T-helper 9 cell (primary cell): ENCODE measurements around the gene NFATC1.

ENCODE experiments used
- DNase-seq: peaks from one replicate; pipeline ENCODE4 v3.0.0-alpha.2; 2020

Gene NFATC1

DNA sequence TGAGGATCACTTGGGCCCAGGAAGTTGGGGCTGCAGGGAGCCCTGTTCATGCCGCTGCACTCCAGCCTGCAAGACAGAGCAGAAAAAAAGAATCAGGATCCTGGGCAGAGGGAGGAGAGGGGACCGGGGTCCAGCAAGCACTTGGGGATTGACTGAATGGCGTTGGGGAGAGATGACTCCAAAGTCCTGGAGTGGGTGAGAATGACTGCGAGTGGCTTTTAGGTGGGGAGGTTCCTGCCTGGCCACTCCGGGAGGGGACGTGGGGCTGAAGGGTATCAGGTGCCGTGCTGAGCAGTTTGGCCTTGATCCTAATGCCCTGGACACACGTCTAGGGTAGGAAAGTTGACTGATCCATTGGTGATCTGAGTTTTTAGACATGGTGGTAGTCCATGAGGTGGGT, 3.5 kb upstream of the NFATC1 start:
- no peak for DNase-seq

- no peak for DNase-seq
Observed at GRCh38 chr18:79393181-79393634, 2.5 kb upstream of the NFATC1 start.

DNA sequence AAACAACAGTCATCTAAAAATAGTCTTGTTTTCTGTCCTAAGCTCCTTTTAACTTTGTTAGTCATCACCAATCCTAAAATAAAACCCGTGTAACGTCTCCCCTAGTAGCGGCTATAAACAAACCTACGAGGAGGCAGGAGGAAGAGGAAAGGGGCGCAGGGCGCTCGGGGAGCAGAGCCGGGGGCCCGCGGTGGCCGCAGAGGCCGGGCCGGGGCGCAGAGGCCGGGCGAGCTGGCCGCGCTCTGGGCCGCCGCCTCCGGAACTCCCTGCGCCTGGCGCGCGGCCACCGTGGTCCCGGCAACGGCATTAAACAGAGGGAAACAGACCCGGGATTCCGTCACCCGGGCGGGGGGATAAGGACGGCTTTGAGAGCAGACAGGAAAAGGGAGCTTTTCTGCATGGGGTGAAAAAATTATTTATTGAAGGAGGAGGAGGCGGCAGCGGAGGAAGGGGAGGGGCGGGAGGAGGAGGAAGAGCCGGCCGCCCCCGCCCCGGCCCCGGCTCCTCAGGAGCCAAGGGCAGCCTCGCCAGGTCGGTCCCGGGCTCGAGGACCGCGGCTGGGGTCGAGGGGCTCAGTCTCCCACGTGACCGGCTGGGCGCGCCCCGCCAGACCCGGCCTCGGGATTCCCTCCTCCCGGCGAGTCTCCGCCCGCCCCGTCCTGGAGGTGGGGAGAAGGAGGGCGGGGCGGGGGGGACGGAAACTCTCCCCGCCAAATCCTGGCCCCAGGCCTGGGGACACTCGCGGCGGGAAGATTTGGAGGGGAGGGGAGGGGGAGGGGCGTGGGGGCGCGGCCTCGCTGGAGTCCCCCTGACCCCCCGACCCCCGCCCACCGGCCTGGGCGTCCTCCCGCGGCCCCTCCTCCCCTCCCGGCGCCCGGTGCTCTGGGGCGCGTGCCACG, 1.8 kb upstream of the NFATC1 start:
- DNase-seq = no peak

DNA sequence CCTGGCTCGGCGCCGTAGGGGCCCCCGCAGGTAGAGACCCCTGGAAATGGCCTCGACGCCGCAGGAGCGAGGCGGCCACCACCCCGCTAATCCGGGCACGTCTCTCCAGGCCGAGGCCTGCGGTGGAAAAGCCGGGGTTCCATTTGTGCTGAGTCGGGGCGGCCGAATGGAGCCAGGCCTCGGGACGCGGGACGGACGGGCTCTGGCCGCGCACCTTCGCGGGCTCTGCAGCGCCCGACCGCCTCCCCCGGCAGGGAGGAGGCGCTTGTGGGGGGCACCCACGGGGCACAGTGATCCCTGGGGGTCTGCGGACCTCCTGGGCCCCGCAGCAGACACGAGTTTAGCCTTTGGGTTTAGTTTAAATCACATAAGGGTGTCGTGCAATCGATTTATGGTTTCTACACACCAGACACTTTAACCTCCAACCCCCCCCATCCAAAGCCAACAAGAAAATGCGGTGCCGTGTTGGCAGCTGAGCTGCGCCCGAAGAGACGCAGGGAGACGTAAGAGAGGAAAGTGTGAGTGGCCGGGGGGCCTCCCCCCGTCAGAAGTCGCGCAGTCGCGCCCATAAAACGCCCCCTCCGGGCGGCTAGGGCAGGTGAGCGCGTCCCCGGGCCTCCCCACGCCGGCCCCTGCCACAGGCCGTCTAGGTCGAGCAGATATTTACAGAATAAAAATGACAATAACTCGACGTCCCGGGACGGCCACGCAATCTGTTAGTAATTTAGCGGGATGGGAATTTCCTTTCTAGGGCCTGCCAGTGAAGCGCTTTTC, 1.0 kb upstream of the NFATC1 start:
- peak; percentile 40 for DNase-seq

GRCh38 chr18:79395308-79395640, 456 bp upstream of the NFATC1 start:
- DNase-seq = no peak

DNA sequence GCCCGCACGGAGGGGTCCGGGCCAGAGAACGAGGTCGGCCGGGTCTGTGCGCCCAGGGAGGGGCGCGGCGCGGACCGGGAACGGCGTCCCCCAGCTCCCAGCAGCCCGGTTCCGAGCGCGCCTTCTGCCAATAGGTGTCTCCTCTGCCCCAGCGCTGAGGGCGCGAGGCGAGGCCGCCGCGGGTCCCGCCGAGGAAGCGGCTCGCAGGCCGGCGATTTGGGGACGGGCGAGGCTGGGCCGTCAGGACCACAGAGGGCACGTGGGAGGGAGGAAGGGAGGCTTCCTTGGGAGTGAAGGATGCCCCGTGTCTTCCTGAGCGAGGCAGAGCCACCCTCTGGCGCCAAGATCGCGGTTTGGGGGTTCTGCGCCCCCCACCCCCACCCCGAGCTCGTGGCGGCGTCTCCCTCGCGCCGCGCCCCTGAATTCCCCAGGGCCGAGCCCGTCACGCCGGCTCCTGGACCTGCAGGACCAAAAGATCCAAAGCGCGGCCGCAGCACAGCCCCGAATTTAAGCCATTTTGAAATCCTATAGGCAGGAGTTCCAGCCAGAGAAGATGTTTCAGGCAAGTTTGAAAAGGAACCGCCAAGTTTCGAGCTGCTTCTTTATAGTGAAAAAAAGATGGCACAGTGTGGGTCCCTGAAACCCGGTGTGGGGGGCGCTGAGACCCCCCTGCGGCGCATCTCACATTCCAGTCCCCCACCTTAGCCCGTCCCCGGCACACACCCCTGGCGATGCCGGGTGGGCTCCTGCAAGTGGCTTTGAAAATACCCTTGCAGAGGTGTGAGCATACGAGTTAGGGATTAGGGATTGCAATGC, 909 bp downstream of the NFATC1 start:
- no peak for DNase-seq

DNA sequence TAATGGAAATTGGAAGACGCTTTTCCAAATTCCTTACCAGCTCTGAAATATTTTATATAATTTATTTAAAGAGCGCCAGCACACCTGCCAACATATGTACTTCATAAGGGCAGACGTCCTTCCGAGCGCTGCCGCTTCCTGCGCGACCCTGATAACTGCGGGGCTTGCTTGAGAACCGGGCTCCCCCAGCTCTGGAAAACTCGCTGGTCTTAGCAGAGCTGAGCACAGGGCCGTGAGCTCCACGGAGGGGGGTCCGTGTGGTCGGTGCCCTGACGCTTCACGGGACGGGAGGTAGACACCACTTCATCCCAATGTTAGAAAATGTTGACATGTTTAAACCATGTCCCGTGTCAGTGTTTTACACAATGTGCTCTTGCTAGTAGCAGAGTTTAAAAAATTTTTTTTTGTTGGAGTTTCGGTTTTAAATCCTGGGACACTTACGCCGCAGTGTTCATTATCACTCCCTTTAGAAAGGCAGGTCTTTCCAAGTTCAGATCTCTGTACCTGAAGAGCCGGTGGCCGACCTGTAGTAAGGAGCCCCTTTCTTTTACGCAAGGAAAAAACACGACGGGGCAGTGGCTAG, 1.6 kb downstream of the NFATC1 start:
- no peak for DNase-seq

DNA sequence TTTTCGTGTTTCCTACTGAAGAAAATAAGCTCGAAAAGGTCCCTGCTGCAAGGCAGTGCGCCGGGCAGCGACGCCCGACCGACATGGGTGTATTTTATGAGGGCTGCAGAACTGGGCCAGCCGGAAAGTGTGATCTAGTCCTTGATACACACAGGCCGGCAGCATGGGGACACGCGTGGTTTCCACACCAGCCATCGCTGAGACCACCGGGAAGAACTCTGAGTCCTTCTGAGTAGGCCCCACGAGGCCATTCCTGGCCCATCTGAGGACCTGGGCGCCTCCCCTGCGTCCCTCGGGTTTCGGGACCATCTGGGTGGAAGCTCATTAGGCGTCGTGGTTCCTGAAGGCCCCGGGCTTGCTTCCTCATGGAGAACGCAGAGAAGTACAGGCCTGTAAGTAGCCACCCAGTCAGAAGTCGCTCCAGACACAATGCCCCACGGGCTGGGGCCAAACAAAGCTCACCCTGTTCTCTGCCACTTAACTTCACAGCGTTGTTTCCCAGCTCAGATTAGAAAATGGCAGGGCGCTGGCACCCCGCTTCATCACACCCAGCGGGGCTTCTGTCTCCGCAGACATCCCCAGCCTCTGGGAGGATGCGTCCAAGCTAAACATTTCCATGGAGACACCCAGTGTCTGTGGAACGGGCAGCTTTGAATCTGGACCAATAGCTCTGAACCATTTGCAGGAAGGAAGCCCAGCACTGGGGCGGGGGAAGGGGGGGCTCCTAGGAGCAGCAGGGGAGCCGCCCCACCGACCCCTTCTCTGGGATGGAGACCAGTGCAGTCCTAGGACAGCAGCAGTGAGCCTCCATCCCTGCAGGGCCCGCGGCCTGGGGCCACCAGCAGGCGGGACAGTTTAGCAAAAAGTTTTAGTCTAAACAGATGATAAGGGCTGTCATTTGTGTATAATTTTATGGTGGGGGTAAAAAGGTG, 2.4 kb downstream of the NFATC1 start:
- DNase-seq = no peak

DNA sequence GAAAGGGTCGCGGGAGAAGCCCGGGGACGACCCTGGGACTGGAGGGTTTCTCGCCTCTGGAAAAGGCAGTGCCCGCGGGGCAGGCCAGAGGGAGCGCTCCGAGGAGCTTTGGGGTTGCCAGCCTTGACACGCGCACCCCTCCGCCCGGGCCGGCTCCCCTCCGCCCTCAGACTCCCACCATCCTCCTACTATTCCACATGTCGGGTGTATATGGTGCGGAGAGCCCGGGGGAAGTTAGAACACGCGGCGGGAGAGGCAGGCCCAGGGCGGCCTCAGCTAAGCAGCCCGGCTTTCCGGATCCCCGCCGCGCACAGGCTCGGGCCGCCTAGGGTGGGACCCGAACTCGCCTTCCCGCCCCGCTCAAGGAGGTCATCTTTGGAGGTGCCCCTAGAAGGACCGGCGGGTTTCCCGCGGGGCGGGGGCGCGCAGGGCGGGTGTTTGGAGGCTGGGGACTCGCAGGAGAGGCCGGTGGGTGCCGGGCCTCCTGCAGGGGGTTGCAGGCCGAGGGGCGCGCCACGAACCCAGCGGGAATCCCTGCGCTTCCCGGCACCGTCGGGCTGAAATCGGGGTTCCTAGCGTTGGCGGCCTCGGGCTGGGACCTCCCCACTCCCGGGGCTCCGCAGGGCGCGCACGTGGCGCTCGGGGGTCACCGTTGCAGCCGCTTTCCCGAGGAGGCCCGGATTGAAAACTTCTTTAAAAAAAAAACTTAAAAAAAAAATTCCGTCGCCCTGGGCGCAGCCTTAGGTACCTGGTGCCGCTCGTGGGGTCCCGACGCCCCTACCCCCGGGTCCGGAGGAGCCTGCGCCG, 3.7 kb downstream of the NFATC1 start:
- DNase-seq = no peak

GRCh38 chr18:79400091-79400590, 4.4 kb downstream of the NFATC1 start:
- DNase-seq = peak; percentile 64

GRCh38 chr18:79400591-79401381, 5.1 kb downstream of the NFATC1 start:
- DNase-seq = peak; percentile 56

- no peak for DNase-seq
Observed at GRCh38 chr18:79401494-79402208, 5.9 kb downstream of the NFATC1 start.

- DNase-seq = no peak
Observed at GRCh38 chr18:79402209-79402576, 6.5 kb downstream of the NFATC1 start.

DNA sequence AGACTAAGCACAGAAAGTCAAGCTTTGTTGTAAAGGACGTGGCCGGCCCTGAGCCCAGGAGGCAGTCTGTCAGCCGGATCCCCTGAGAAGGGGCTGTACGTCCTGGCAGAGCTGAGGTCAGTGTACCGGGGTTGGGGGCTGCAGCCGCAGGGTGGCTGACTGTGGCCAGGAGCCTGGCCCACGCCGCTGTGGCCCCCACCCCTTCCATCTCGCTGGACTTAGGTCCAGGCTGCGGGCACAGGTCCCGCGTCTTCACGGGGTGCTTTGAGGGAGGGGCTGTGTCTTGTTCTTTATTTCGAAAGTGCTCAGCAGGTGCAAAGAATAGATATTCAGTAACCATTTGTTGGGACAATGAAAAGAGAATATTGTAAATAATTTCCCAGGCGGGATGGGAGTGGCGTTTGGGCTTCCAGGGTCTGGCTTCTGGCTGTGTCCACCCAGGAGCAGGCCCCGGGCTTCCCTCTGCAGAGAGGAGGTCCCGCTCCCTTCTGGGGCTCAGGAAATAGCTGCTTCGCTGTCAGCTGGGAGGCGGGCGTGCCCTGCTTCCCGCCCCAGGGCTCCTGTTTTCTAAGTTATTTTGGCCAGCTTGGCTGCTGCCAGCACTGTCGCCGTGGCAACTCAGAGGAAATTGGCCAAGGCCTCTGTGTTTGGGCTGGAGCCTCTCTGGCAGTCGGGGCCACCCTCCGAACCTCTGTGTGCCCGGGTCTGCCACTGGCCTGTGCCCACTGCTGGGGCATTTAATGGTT, 7.4 kb downstream of the NFATC1 start:
- no peak for DNase-seq

DNA sequence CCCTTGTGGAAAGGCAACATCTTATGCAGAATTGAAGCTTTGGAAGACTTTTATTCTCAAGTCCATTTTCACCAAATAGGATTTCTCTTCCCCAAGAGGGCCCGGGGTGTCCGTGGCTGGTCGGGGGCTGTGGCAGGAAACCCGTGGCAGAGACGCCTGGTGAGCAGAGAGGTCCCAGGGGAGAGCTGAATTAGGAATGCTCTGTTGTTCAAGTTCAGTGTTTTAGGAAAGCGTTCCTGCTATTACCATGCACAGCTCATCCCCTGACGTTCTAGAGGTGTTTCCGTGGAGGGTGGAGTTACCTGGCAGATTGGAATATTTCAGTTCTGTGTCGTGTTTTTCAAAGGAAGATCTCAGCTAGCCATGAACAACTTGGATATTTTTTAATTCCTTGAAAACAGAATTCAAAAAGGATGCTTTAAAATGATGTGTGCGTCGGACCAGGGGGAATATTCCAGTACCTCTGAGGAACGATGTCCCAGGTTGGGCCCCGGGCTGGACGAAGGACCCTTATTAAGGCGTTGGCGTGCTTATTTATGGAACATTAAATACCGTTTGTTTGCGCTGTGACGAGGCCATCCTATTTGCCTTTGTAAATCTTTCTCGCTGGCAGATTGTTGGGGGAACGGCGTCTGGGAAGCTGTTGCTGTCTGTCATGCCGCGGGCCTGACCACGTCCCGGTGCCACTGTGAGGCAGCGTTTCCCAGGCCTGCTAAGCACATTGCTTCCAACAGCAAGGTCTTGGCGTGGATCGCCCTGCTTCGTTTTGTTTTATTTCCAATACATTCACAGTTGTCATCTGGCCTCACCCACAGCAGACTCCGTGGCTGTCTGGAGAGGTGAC, 8.2 kb downstream of the NFATC1 start:
- DNase-seq = no peak

GRCh38 chr18:79404567-79404910, 8.8 kb downstream of the NFATC1 start:
- peak; percentile 38 for DNase-seq

GRCh38 chr18:79405019-79405780, 9.5 kb downstream of the NFATC1 start:
- peak; percentile 58 for DNase-seq
